GM12878 (cell line): ENCODE results near the gene MOK. TPM values are rescaled to one million over a fixed set of nuclear protein-coding genes. Genes with fewer than 3 reads are reported as not detected.

ENCODE experiments used
- ATAC-seq: fragments of 200-7000 bp; cut with Tn5 transposase; 3 replicates; pipeline ENCODE4 v1.9.1; 2020; ENCODE audit warnings: mild to moderate bottlenecking, moderate library complexity
- BruUV-seq: library from RNA; stranded (reverse); fragments of 400-500 nt; replicated peaks from 2 replicates; lab custom pipeline; 2021; lab: Mats Ljungman, UMichigan
- CTCF ChIA-PET: fragments of 300-600 bp; sonication (Branson Sonifier 250); formaldehyde crosslinking; extraction: SDS; loops from one replicate; lab custom pipeline; 2021; ENCODE audit warnings: inconsistent platforms; lab: Yijun Ruan, JAX
- POLR2A ChIA-PET: fragments of 350-600 bp; formaldehyde crosslinking; extraction: SDS; loops from one replicate; lab custom pipeline; 2021; ENCODE audit warnings: inconsistent platforms; lab: Charles Lee
- RAD21 ChIA-PET: fragments of 300-600 bp; sonication (Branson Sonifier 250); formaldehyde crosslinking; loops from one replicate; lab custom pipeline; 2023; ENCODE audit warnings: antibody characterized with exemption; ENCODE audit not compliant: unreplicated experiment; lab: Charles Lee
- SMC1A ChIA-PET: fragments of 300-600 bp; sonication (Branson Sonifier 250); formaldehyde crosslinking; loops from one replicate; lab custom pipeline; 2023; ENCODE audit not compliant: unreplicated experiment, uncharacterized antibody; lab: Charles Lee
- DNase-seq: peaks from one replicate; pipeline ENCODE4 v3.0.0-alpha.2; 2011; ENCODE audit warnings: low read depth, low spot score
- FAIRE-seq: peaks from 3 replicates; lab custom pipeline; 2011; peaks lifted over from hg19 to GRCh38; lab: Jason Lieb, UNC
- H2AFZ ChIP-seq: 2 replicates; pipeline ENCODE4 v1.6.0; 2011; ENCODE audit warnings: low read depth, low read length, control low read depth; ENCODE audit not compliant: control insufficient read depth
- H3K27ac ChIP-seq: 2 replicates; pipeline ENCODE4 v1.5.1; 2011; ENCODE audit warnings: control low read depth; ENCODE audit not compliant: control insufficient read depth, insufficient read depth
- H3K27me3 ChIP-seq, 2 experiments: replicated peaks in 1 of 2; 2 replicates each; pipeline versions ENCODE4 v1.6.0 to v1.6.1; 2011; ENCODE audit warnings: low read length in 1 of 2; ENCODE audit not compliant: control insufficient read depth in 2 of 2, insufficient read depth in 2 of 2
- H3K36me3 ChIP-seq, 2 experiments: 2 replicates each; pipeline ENCODE4 v1.5.1; 2011; ENCODE audit warnings: low read length in 1 of 2; ENCODE audit not compliant: control insufficient read depth in 2 of 2, insufficient read depth in 2 of 2
- H3K4me1 ChIP-seq: 2 replicates; pipeline ENCODE4 v1.6.1; 2011; ENCODE audit warnings: mild to moderate bottlenecking, low read length, moderate library complexity, mixed read lengths; ENCODE audit not compliant: control insufficient read depth, insufficient read depth
- H3K4me2 ChIP-seq: 2 replicates; pipeline ENCODE4 v1.6.0; 2011; ENCODE audit warnings: control low read depth; ENCODE audit not compliant: control insufficient read depth, insufficient read depth
- H3K4me3 ChIP-seq: fragments of 200-600 bp; sonication (generic); 2 replicates; pipeline ENCODE4 v1.5.1; 2016
- H3K79me2 ChIP-seq: 2 replicates; pipeline ENCODE4 v1.6.0; 2011; ENCODE audit warnings: low read length; ENCODE audit not compliant: control insufficient read depth, insufficient read depth
- H3K9ac ChIP-seq: 2 replicates; pipeline ENCODE4 v1.8.0; 2011; ENCODE audit warnings: low read length, control low read depth, mixed read lengths; ENCODE audit not compliant: control insufficient read depth, insufficient read depth
- H3K9me3 ChIP-seq: replicated peaks from 3 replicates; pipeline ENCODE4 v1.5.1; 2011; ENCODE audit warnings: mild to moderate bottlenecking, low read length; ENCODE audit not compliant: control insufficient read depth, insufficient read depth
- H4K20me1 ChIP-seq: 2 replicates; pipeline ENCODE4 v1.6.0; 2011; ENCODE audit not compliant: control insufficient read depth, insufficient read depth
- ASH2L ChIP-seq: fragments of 300-600, 200-600 bp; sonication (generic); IDR thresholded peaks from 2 replicates; pipeline ENCODE4 v1.6.1; 2017; ENCODE audit warnings: low read depth, mild to moderate bottlenecking, borderline replicate concordance
- ATF7 ChIP-seq: fragments of 450-650 bp; IDR thresholded peaks from 2 replicates; pipeline ENCODE4 v1.6.1; 2016; ENCODE audit warnings: low read depth, mild to moderate bottlenecking
- CREB1 ChIP-seq: IDR thresholded peaks from 2 replicates; pipeline ENCODE4 v1.6.1; 2012; ENCODE audit warnings: low read depth, mild to moderate bottlenecking, inconsistent platforms
- FOS ChIP-seq: IDR thresholded peaks from 3 replicates; pipeline ENCODE4 v1.6.1; 2011; ENCODE audit warnings: borderline replicate concordance; ENCODE audit not compliant: insufficient read length; ENCODE audit errors: extremely low read depth
- MEF2B ChIP-seq: fragments of 450-650 bp; IDR thresholded peaks from 2 replicates; pipeline ENCODE4 v1.6.1; 2018; ENCODE audit warnings: mild to moderate bottlenecking, moderate library complexity; ENCODE audit not compliant: partially characterized antibody, poor library complexity, severe bottlenecking
- NFXL1 ChIP-seq: fragments of 450-650 bp; IDR thresholded peaks from 2 replicates; pipeline ENCODE4 v1.6.1; 2017; ENCODE audit warnings: antibody characterized with exemption, mild to moderate bottlenecking, borderline replicate concordance
- NR2F1 ChIP-seq: fragments of 450-650 bp; conservative IDR thresholded peaks from 2 replicates; pipeline ENCODE4 v1.6.1; 2017; ENCODE audit warnings: mild to moderate bottlenecking
- PAX8 ChIP-seq: fragments of 450-650 bp; IDR thresholded peaks from 2 replicates; pipeline ENCODE4 v1.6.1; 2017; ENCODE audit warnings: mild to moderate bottlenecking, moderate library complexity
- POLR2AphosphoS2 ChIP-seq: IDR thresholded peaks from 2 replicates; pipeline ENCODE4 v1.6.1; 2011; ENCODE audit warnings: low read depth, mild to moderate bottlenecking, low read length, improper control_type of control experiment, moderate library complexity
- RB1 ChIP-seq: fragments of 450-650 bp; formaldehyde crosslinking; IDR thresholded peaks from 2 replicates; pipeline ENCODE4 v1.6.1; 2017; ENCODE audit warnings: mild to moderate bottlenecking, borderline replicate concordance
- RCOR1 ChIP-seq: conservative IDR thresholded peaks from 2 replicates; pipeline ENCODE4 v1.6.1; 2012; ENCODE audit warnings: low read depth, low read length, improper control_type of control experiment
- TAF1 ChIP-seq: IDR thresholded peaks from 2 replicates; pipeline ENCODE4 v1.6.1; 2011; ENCODE audit warnings: mild to moderate bottlenecking, low read depth, low read length, borderline replicate concordance
- ZNF622 ChIP-seq: fragments of 450-650 bp; IDR thresholded peaks from 2 replicates; pipeline ENCODE4 v1.6.1; 2017; ENCODE audit warnings: mild to moderate bottlenecking, inconsistent platforms
- WGBS: methylation state at CpG from one replicate; pipeline ENCODE4 v1.1.6; 2016; ENCODE audit warnings: low lambda C conversion rate; ENCODE audit not compliant: insufficient replicate concordance, insufficient coverage; ENCODE audit errors: missing lambda C conversion rate; 5-methylcytosine and 5-hydroxymethylcytosine counted together
- in situ Hi-C: fragments of 300-500 bp; cut with MboI; formaldehyde crosslinking; loops from 9 replicates; pipeline ENCODE4 v1.14.3; 2018; ENCODE audit warnings: mixed read lengths
- intact Hi-C: fragments of 100-400 bp; cut with micrococcal nuclease; formaldehyde crosslinking; loops from one replicate; pipeline ENCODE4 v1.14.2; 2022; ENCODE audit not compliant: unreplicated experiment
- polyA plus RNA-seq, 11 experiments: library from polyadenylated mRNA; depleted of rRNA in 4 of 11; unstranded in 6 of 11; stranded (reverse) in 5 of 11; fragments of >200 nt; fragmentation: Nextera tagmentation in 4 of 11; fragmentation: Illumina TruSeq in 1 of 11; extraction: Ambion mirVana in 4 of 11; extraction: Trizol in 1 of 11; gene quantifications; 1 replicate in 1 of 11; 2 replicates in 10 of 11; pipeline versions ENCODE4 v1.2.1 to v1.2.3, GENCODE V29; 2011 to 2016; ENCODE audit warnings: inconsistent platforms in 2 of 11, missing spikeins in 2 of 11, low read depth in 1 of 11
- total RNA-seq, 4 experiments: library from RNA; depleted of rRNA in 3 of 4; stranded (reverse); fragments of >200 nt in 3 of 4; fragmentation: Illumina TruSeq in 1 of 4; extraction: Trizol in 1 of 4; gene quantifications; 2 replicates each; pipeline versions ENCODE4 v1.2.1 to v1.2.3, GENCODE V29; 2013 to 2021
- TF ChIP-seq, protein P1 (sequence below): fragments of 450-650 bp; IDR thresholded peaks from 2 replicates; pipeline ENCODE4 v1.6.1; 2017; ENCODE audit warnings: antibody characterized with exemption, mild to moderate bottlenecking, moderate library complexity
- TF ChIP-seq, protein P2 (sequence below): fragments of 450-650 bp; IDR thresholded peaks from 2 replicates; pipeline ENCODE4 v1.6.1; 2017; ENCODE audit warnings: mild to moderate bottlenecking, low read depth, inconsistent platforms; ENCODE audit not compliant: poor library complexity, severe bottlenecking
- TF ChIP-seq, protein P3 (sequence below): fragments of 450-650 bp; IDR thresholded peaks from 2 replicates; pipeline ENCODE4 v1.6.1; 2017; ENCODE audit warnings: mild to moderate bottlenecking

MOK gene
- total and polyA plus RNA-seq, 10 of the 15 experiments (the other 5 are each of a cell fraction or from before 2014, with no cell fraction given): 0.10 to 3.0 (median 1.4) TPM

DNA sequence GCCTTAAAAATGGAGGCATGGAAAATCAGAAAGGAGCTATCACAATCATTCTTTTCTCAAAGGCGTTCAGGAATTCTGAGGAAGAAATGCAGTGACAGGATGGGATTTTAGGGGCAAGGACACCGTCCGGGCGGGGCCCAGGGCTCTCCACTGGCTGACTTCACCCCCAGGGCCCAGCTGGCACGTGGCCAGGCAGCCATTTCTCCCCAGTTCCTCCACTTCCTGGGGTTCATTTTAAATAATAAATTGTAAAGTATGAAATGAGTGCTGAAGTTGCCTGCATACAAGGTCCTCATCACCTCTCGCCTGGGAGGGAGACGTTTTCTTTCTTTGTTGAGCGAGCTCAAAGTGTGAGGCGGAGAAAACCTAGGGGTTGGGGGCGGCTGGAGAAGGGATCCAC, 91.5 kb downstream of the MOK start:
- H3K36me3 ChIP-seq: peaks cover 6 to 9% of the 10 kb centered on the region in 2 experiments; a peak in 3 of 4 replicates
- FAIRE-seq (no peak), ATAC-seq (no peak), DNase-seq (no peak)
- H3K4me3 ChIP-seq: no peak overlapping the region
- H3K4me1 ChIP-seq: no peaks in the 10 kb centered on the region
- in situ Hi-C loops: no loop called here
- BruUV-seq: no TSS peak
- WGBS: 89% methylated on average over 10 of the region's 10 CpGs
- H4K20me1 ChIP-seq: no peaks in the 10 kb centered on the region
- no peak overlapping the region for H3K4me2 ChIP-seq
- RAD21 ChIA-PET: no interaction called here
- H3K27me3 ChIP-seq: no peaks in the 10 kb centered on the region
- no peak overlapping the region for H3K9ac ChIP-seq
- H2AFZ ChIP-seq: no peak overlapping the region
- no peak overlapping the region for H3K27ac ChIP-seq
- POLR2A ChIA-PET: interaction anchor here (0.5 kb wide), 1 partner anchor 25 kb away, joined by 3 read pairs; no protein-coding TSS in a partner anchor
- no peaks in the 10 kb centered on the region for H3K9me3 ChIP-seq
- TF ChIP-seq PAX8: no peak
- TF ChIP-seq ZNF622: no peak
- TF ChIP-seq, protein P1, sequence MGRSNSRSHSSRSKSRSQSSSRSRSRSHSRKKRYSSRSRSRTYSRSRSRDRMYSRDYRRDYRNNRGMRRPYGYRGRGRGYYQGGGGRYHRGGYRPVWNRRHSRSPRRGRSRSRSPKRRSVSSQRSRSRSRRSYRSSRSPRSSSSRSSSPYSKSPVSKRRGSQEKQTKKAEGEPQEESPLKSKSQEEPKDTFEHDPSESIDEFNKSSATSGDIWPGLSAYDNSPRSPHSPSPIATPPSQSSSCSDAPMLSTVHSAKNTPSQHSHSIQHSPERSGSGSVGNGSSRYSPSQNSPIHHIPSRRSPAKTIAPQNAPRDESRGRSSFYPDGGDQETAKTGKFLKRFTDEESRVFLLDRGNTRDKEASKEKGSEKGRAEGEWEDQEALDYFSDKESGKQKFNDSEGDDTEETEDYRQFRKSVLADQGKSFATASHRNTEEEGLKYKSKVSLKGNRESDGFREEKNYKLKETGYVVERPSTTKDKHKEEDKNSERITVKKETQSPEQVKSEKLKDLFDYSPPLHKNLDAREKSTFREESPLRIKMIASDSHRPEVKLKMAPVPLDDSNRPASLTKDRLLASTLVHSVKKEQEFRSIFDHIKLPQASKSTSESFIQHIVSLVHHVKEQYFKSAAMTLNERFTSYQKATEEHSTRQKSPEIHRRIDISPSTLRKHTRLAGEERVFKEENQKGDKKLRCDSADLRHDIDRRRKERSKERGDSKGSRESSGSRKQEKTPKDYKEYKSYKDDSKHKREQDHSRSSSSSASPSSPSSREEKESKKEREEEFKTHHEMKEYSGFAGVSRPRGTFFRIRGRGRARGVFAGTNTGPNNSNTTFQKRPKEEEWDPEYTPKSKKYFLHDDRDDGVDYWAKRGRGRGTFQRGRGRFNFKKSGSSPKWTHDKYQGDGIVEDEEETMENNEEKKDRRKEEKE: no peak
- no peak for TF ChIP-seq RB1
- no peak for TF ChIP-seq POLR2AphosphoS2
- TF ChIP-seq ASH2L: no peak
- no peak for TF ChIP-seq RCOR1
- TF ChIP-seq FOS: no peak
- no peak for TF ChIP-seq TAF1
- TF ChIP-seq MEF2B: no peak
- no peak for TF ChIP-seq CREB1
- TF ChIP-seq ATF7: no peak
- no peak for TF ChIP-seq NFXL1
- no peak for TF ChIP-seq NR2F1
- TF ChIP-seq, protein P2, sequence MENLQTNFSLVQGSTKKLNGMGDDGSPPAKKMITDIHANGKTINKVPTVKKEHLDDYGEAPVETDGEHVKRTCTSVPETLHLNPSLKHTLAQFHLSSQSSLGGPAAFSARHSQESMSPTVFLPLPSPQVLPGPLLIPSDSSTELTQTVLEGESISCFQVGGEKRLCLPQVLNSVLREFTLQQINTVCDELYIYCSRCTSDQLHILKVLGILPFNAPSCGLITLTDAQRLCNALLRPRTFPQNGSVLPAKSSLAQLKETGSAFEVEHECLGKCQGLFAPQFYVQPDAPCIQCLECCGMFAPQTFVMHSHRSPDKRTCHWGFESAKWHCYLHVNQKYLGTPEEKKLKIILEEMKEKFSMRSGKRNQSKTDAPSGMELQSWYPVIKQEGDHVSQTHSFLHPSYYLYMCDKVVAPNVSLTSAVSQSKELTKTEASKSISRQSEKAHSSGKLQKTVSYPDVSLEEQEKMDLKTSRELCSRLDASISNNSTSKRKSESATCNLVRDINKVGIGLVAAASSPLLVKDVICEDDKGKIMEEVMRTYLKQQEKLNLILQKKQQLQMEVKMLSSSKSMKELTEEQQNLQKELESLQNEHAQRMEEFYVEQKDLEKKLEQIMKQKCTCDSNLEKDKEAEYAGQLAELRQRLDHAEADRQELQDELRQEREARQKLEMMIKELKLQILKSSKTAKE: no peak
- TF ChIP-seq, protein P3, sequence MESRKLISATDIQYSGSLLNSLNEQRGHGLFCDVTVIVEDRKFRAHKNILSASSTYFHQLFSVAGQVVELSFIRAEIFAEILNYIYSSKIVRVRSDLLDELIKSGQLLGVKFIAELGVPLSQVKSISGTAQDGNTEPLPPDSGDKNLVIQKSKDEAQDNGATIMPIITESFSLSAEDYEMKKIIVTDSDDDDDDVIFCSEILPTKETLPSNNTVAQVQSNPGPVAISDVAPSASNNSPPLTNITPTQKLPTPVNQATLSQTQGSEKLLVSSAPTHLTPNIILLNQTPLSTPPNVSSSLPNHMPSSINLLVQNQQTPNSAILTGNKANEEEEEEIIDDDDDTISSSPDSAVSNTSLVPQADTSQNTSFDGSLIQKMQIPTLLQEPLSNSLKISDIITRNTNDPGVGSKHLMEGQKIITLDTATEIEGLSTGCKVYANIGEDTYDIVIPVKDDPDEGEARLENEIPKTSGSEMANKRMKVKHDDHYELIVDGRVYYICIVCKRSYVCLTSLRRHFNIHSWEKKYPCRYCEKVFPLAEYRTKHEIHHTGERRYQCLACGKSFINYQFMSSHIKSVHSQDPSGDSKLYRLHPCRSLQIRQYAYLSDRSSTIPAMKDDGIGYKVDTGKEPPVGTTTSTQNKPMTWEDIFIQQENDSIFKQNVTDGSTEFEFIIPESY: no peak
- TF ChIP-seq, all 136 proteins: peak for 0
- ChIA-PET CTCF (no interaction called here), SMC1A (no interaction called here)
- intact Hi-C loops: no loop called here
- H3K79me2 ChIP-seq: no peaks in the 10 kb centered on the region
